Ishikawa (cell line): ENCODE results near the gene SLC30A2.

Source experiments
- CEBPB ChIP-seq: IDR thresholded peaks from 2 replicates; pipeline ENCODE4 v1.6.1; 2012
- CREB1 ChIP-seq: IDR thresholded peaks from 2 replicates; pipeline ENCODE4 v1.6.1; 2012; ENCODE audit warnings: low read depth
- EGR1 ChIP-seq: IDR thresholded peaks from 2 replicates; pipeline ENCODE4 v1.6.1; 2012
- EP300 ChIP-seq: IDR thresholded peaks from 2 replicates; pipeline ENCODE4 v1.6.1; 2012; ENCODE audit warnings: borderline replicate concordance
- FOXM1 ChIP-seq: IDR thresholded peaks from 2 replicates; pipeline ENCODE4 v1.6.1; 2012; ENCODE audit warnings: low read depth, borderline replicate concordance
- MAX ChIP-seq: IDR thresholded peaks from 2 replicates; pipeline ENCODE4 v1.6.1; 2012
- NFIC ChIP-seq: IDR thresholded peaks from 2 replicates; pipeline ENCODE4 v1.6.1; 2012
- RAD21 ChIP-seq: IDR thresholded peaks from 2 replicates; pipeline ENCODE4 v1.6.1; 2012; ENCODE audit warnings: low read depth
- REST ChIP-seq: IDR thresholded peaks from 2 replicates; pipeline ENCODE4 v1.6.1; 2012; ENCODE audit warnings: low read depth, mild to moderate bottlenecking
- TAF1 ChIP-seq: IDR thresholded peaks from 2 replicates; pipeline ENCODE4 v1.6.1; 2012; ENCODE audit warnings: low read depth, mild to moderate bottlenecking
- TCF12 ChIP-seq: IDR thresholded peaks from 2 replicates; pipeline ENCODE4 v1.6.1; 2012; ENCODE audit warnings: low read depth
- TEAD4 ChIP-seq: IDR thresholded peaks from 2 replicates; pipeline ENCODE4 v1.6.1; 2012
- USF1 ChIP-seq: IDR thresholded peaks from 2 replicates; pipeline ENCODE4 v1.6.1; 2012
- YY1 ChIP-seq: IDR thresholded peaks from 2 replicates; pipeline ENCODE4 v1.6.1; 2012; ENCODE audit warnings: low read depth
- ZBTB7A ChIP-seq: IDR thresholded peaks from 2 replicates; pipeline ENCODE4 v1.6.1; 2012; ENCODE audit warnings: low read depth

SLC30A2 gene

GRCh38 chr1:26010825-26011224 lies 35.1 kb downstream of the SLC30A2 start:
- no peak for TF ChIP-seq CEBPB
- no peak for TF ChIP-seq ZBTB7A
- no peak for TF ChIP-seq MAX
- TF ChIP-seq RAD21: no peak
- no peak for TF ChIP-seq USF1

- TF ChIP-seq FOXM1 (no peak), TCF12 (no peak), TAF1 (no peak), CEBPB (no peak), RAD21 (peak; percentile 37), NFIC (no peak), EP300 (no peak), USF1 (no peak)
These were observed 36.0 kb downstream of the SLC30A2 start for GRCh38 chr1:26009796-26010447.

GRCh38 chr1:26006710-26007109 lies 39.2 kb downstream of the SLC30A2 start:
- no peak for TF ChIP-seq TCF12
- no peak for TF ChIP-seq CEBPB
- TF ChIP-seq NFIC: no peak
- TF ChIP-seq CREB1: no peak
- no peak for TF ChIP-seq MAX
- TF ChIP-seq EP300: no peak
- TF ChIP-seq RAD21: no peak
- TF ChIP-seq FOXM1: no peak
- no peak for TF ChIP-seq ZBTB7A
- TF ChIP-seq USF1: no peak
- no peak for TF ChIP-seq YY1
- TF ChIP-seq TEAD4: no peak
- no peak for TF ChIP-seq TAF1
- TF ChIP-seq EGR1: no peak

GRCh38 chr1:26005434-26006105 lies 40.3 kb downstream of the SLC30A2 start:
- TF ChIP-seq TCF12 (no peak), YY1 (no peak), TEAD4 (no peak), CEBPB (no peak), TAF1 (no peak), RAD21 (no peak), CREB1 (no peak), ZBTB7A (no peak), EGR1 (no peak), FOXM1 (no peak), REST (no peak), USF1 (no peak), MAX (no peak), EP300 (no peak), NFIC (no peak)

GRCh38 chr1:26003756-26004155 lies 42.2 kb downstream of the SLC30A2 start:
- no peak for TF ChIP-seq USF1
- TF ChIP-seq CEBPB: no peak
- TF ChIP-seq CREB1: no peak
- no peak for TF ChIP-seq NFIC
- no peak for TF ChIP-seq EP300
- no peak for TF ChIP-seq TAF1
- no peak for TF ChIP-seq TCF12
- no peak for TF ChIP-seq ZBTB7A
- TF ChIP-seq FOXM1: no peak
